K562 (cell line): Measurements from ENCODE around the gene VPS13D. TPM values are rescaled to one million over a fixed set of nuclear protein-coding genes. Genes with fewer than 3 reads are reported as not detected.

Experiments
- ATAC-seq: fragments of 200-7000 bp; cut with Tn5 transposase; 3 replicates; pipeline ENCODE4 v1.9.1; 2020; ENCODE audit warnings: moderate library complexity
- BruUV-seq: library from RNA; stranded (reverse); fragments of 400-500 nt; replicated peaks from 2 replicates; lab custom pipeline; 2021; lab: Mats Ljungman, UMichigan
- CTCF ChIA-PET: fragments of 300-600 bp; formaldehyde crosslinking; extraction: SDS; loops from one replicate; lab custom pipeline; 2021; ENCODE audit warnings: low intra/inter-chr PET ratio; lab: Yijun Ruan, JAX
- POLR2A ChIA-PET: fragments of 300-600, 350-650 bp; sonication (Branson Sonifier 250); formaldehyde crosslinking; extraction: SDS; loops from one replicate; lab custom pipeline; 2021; ENCODE audit warnings: antibody characterized with exemption, inconsistent platforms; lab: Yijun Ruan, JAX
- DNase-seq, 4 experiments: peaks; one replicate each; pipeline versions ENCODE4 v3.0.0 to v3.0.0-alpha.2; 2011 to 2018; ENCODE audit warnings: low spot score in 3 of 4, mixed read lengths in 3 of 4; ENCODE audit errors: extremely low read depth in 1 of 4
- FAIRE-seq: peaks from 2 replicates; lab custom pipeline; 2011; peaks lifted over from hg19 to GRCh38; lab: Jason Lieb, UNC
- H2AFZ ChIP-seq: 2 replicates; pipeline ENCODE4 v1.6.0; 2011; ENCODE audit warnings: low read depth, low read length, control low read depth, inconsistent platforms
- H3K27ac ChIP-seq: fragments of 200-600 bp; 3 replicates; pipeline ENCODE4 v1.8.0; 2011; ENCODE audit warnings: low read depth, mild to moderate bottlenecking, control low read depth, inconsistent platforms, low read length, moderate library complexity, mixed read lengths; ENCODE audit errors: extremely low read depth
- H3K27me3 ChIP-seq, 2 experiments: fragments of 300-600 bp in 1 of 2; 2 replicates in 1 of 2; 3 replicates in 1 of 2; pipeline versions ENCODE4 v1.6.0 to v1.8.0; 2011; ENCODE audit warnings: inconsistent platforms in 2 of 2, low read length in 2 of 2, mild to moderate bottlenecking in 1 of 2, mixed read lengths in 1 of 2, moderate library complexity in 1 of 2; ENCODE audit not compliant: control insufficient read depth in 2 of 2, insufficient read depth in 2 of 2
- H3K36me3 ChIP-seq: fragments of 300-600 bp; 3 replicates; pipeline ENCODE4 v1.8.0; 2011; ENCODE audit warnings: mild to moderate bottlenecking, low read length, inconsistent platforms; ENCODE audit not compliant: control insufficient read depth, insufficient read depth
- H3K4me1 ChIP-seq, 2 experiments: fragments of 200-600 bp in 1 of 2; replicated peaks in 1 of 2; 2 replicates in 1 of 2; 3 replicates in 1 of 2; pipeline versions ENCODE4 v1.5.1 to v1.8.0; 2011; ENCODE audit warnings: inconsistent platforms in 2 of 2, low read length in 2 of 2, mild to moderate bottlenecking in 1 of 2, mixed read lengths in 1 of 2, moderate library complexity in 1 of 2; ENCODE audit not compliant: control insufficient read depth in 2 of 2, insufficient read depth in 2 of 2
- H3K4me2 ChIP-seq: 2 replicates; pipeline ENCODE4 v1.6.1; 2011; ENCODE audit warnings: low read length, control low read depth, inconsistent platforms, mixed read lengths; ENCODE audit not compliant: insufficient read depth
- H3K4me3 ChIP-seq: fragments of 200-600 bp; sonication (generic), shearing (Covaris generic); 2 replicates; pipeline ENCODE4 v1.5.1; 2016; ENCODE audit warnings: control low read depth, inconsistent platforms
- H3K79me2 ChIP-seq: fragments of 200-600 bp; 3 replicates; pipeline ENCODE4 v1.8.0; 2011; ENCODE audit warnings: low read length, inconsistent platforms; ENCODE audit not compliant: control insufficient read depth, insufficient read depth
- H3K9ac ChIP-seq, 2 experiments: 2 replicates each; pipeline versions ENCODE4 v1.6.0 to v1.6.1; 2011; ENCODE audit warnings: low read depth in 2 of 2, low read length in 2 of 2, control low read depth in 1 of 2, inconsistent platforms in 1 of 2, mild to moderate bottlenecking in 1 of 2, mixed read lengths in 1 of 2; ENCODE audit not compliant: insufficient read depth in 1 of 2
- H3K9me1 ChIP-seq: one replicate; pipeline ENCODE4 v1.6.0; 2011; ENCODE audit warnings: inconsistent platforms, mild to moderate bottlenecking, low read length, moderate library complexity; ENCODE audit not compliant: control insufficient read depth, insufficient read depth
- H3K9me3 ChIP-seq: replicated peaks from 2 replicates; pipeline ENCODE4 v1.5.1; 2011; ENCODE audit warnings: low read depth, low read length, inconsistent platforms; ENCODE audit not compliant: control insufficient read depth, insufficient read depth
- H4K20me1 ChIP-seq: replicated peaks from 2 replicates; pipeline ENCODE4 v1.6.1; 2011; ENCODE audit warnings: low read length, inconsistent platforms, mixed read lengths; ENCODE audit not compliant: control insufficient read depth, insufficient read depth
- ATF3 ChIP-seq, 2 experiments: fragments of 450-650 bp in 1 of 2; sonication (generic) in 1 of 2; formaldehyde crosslinking in 1 of 2; IDR thresholded peaks in 1 of 2; conservative IDR thresholded peaks in 1 of 2; 2 replicates each; pipeline versions ENCODE4 v1.6.1 to v1.8.1; 2016 to 2023; ENCODE audit warnings: mild to moderate bottlenecking in 2 of 2, moderate library complexity in 2 of 2, inconsistent platforms in 1 of 2, missing genetic modification reagents in 1 of 2
- BCOR ChIP-seq: fragments of 450-650 bp; IDR thresholded peaks from 2 replicates; pipeline ENCODE4 v1.6.1; 2016
- HNRNPL ChIP-seq: fragments of 200-400 bp; formaldehyde crosslinking; IDR thresholded peaks from 2 replicates; pipeline ENCODE4 v1.6.1; 2017; ENCODE audit warnings: low read depth, mild to moderate bottlenecking, low read length
- NR2C1 ChIP-seq, 2 experiments: fragments of 450-650 bp; IDR thresholded peaks; 2 replicates each; pipeline ENCODE4 v1.6.1; 2017; ENCODE audit warnings: mild to moderate bottlenecking in 2 of 2, antibody characterized with exemption in 1 of 2, inconsistent platforms in 1 of 2, missing compliant biosample characterization in 1 of 2, missing genetic modification characterization in 1 of 2
- PCBP1 ChIP-seq: fragments of 200-400 bp; formaldehyde crosslinking; IDR thresholded peaks from 2 replicates; pipeline ENCODE4 v1.6.1; 2018; ENCODE audit warnings: mild to moderate bottlenecking, low read depth, low read length; ENCODE audit not compliant: poor library complexity, severe bottlenecking
- RBM25 ChIP-seq: fragments of 200-400 bp; formaldehyde crosslinking; IDR thresholded peaks from 2 replicates; pipeline ENCODE4 v1.6.1; 2018; ENCODE audit warnings: low read length, low read depth, moderate library complexity; ENCODE audit not compliant: severe bottlenecking
- WGBS: fragments of 100-300 bp; shearing (Covaris generic); methylation state at CpG from one replicate; pipeline ENCODE4 v1.1.6; 2016; ENCODE audit warnings: low coverage, mixed read lengths; ENCODE audit not compliant: insufficient coverage; ENCODE audit errors: missing lambda C conversion rate; 5-methylcytosine and 5-hydroxymethylcytosine counted together
- in situ Hi-C: fragments of 300-500 bp; cut with MboI; formaldehyde crosslinking; loops from 4 replicates; pipeline ENCODE4 v1.15.0; 2018; ENCODE audit warnings: inconsistent platforms, mixed read lengths
- intact Hi-C: fragments of 100-400 bp; cut with micrococcal nuclease; formaldehyde crosslinking; loops from 2 replicates; pipeline ENCODE4 v1.14.2; 2022
- polyA plus RNA-seq, 8 experiments: library from polyadenylated mRNA; depleted of rRNA in 4 of 8; stranded (reverse) in 5 of 8; unstranded in 3 of 8; fragments of >200 nt; fragmentation: Nextera tagmentation in 2 of 8; fragmentation: Illumina TruSeq in 1 of 8; extraction: Ambion mirVana in 2 of 8; extraction: Trizol in 1 of 8; gene quantifications; 2 replicates each; pipeline versions ENCODE4 v1.2.1 to v1.2.3, GENCODE V29; 2011 to 2014; ENCODE audit warnings: inconsistent platforms in 1 of 8, missing spikeins in 1 of 8
- total RNA-seq, 7 experiments: library from RNA; depleted of rRNA in 6 of 7; stranded (reverse); fragments of >200 nt in 6 of 7; fragmentation: Illumina TruSeq in 2 of 7; extraction: Trizol in 2 of 7; gene quantifications; 2 replicates each; pipeline versions ENCODE4 v1.2.1 to v1.2.3, GENCODE V29; 2011 to 2021; ENCODE audit warnings: low replicate concordance in 1 of 7
- TF ChIP-seq, protein P1 (sequence below): sonication (generic); formaldehyde crosslinking; IDR thresholded peaks from 2 replicates; pipeline ENCODE4 v1.8.0; 2022; ENCODE audit warnings: missing genetic modification reagents, mild to moderate bottlenecking, moderate library complexity, borderline replicate concordance
- TF ChIP-seq, protein P2 (sequence below): fragments of 250-450 bp; sonication (Bioruptor Pico); IDR thresholded peaks from 2 replicates; pipeline ENCODE4 v1.8.0; 2022; ENCODE audit warnings: moderate library complexity, mild to moderate bottlenecking, inconsistent platforms

VPS13D gene
- total and polyA plus RNA-seq, 9 of the 15 experiments (the other 6 are each of a cell fraction or from before 2014, with no cell fraction given), result 6.1 to 51.5 (median 38.5) TPM

DNA sequence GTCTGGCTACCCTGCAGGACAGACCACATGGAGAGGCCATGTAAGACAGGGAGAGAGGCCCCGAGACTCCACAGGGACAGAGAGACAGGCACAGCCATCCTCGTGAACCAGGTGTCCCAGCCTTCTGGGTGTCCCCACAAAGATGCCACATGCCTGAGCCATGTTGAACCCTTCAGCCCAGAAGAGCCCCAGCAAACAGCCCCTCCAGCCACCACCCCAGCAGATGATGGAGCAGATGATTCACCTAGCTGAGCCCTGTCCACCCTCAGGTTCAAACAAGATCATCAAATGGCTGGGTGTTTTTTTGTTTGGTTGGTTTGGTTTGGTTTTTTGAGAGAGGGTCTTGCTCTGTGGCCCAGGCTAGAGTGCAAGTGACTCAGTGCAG lies 309.5 kb downstream of the VPS13D start:
- Histone ChIP-seq H3K27ac (no peak overlapping the region), H4K20me1 (no peaks in the 10 kb centered on the region), H3K4me1 (peaks cover 34% of the 10 kb centered on the region in 2 experiments), H3K9me1 (no peaks in the 10 kb centered on the region), H3K27me3 (no peaks in the 10 kb centered on the region), H3K79me2 (no peaks in the 10 kb centered on the region), H3K4me3 (no peak overlapping the region), H3K9ac (peak overlapping the region in 1 of 2 experiments; percentile 32; a peak in 1 of 4 replicates), H3K36me3 (no peaks in the 10 kb centered on the region), H3K4me2 (no peak overlapping the region), H3K9me3 (peaks cover 6% of the 10 kb centered on the region), H2AFZ (peak overlapping the region; percentile 49; the same call in 1 of the 2 replicates)
- WGBS, result 92% methylated on average over 2 of the region's 2 CpGs
- in situ Hi-C loops (no loop called here), intact Hi-C loops (no loop called here)
- ChIA-PET CTCF (no interaction called here), POLR2A (interaction anchor here (0.6 kb wide), 1 partner anchor 79 kb away, joined by 3 read pairs; no protein-coding TSS in a partner anchor)
- FAIRE-seq (no peak), DNase-seq (no peak), ATAC-seq (no peak)
- TF ChIP-seq HNRNPL, result no peak
- BruUV-seq, result no TSS peak

DNA sequence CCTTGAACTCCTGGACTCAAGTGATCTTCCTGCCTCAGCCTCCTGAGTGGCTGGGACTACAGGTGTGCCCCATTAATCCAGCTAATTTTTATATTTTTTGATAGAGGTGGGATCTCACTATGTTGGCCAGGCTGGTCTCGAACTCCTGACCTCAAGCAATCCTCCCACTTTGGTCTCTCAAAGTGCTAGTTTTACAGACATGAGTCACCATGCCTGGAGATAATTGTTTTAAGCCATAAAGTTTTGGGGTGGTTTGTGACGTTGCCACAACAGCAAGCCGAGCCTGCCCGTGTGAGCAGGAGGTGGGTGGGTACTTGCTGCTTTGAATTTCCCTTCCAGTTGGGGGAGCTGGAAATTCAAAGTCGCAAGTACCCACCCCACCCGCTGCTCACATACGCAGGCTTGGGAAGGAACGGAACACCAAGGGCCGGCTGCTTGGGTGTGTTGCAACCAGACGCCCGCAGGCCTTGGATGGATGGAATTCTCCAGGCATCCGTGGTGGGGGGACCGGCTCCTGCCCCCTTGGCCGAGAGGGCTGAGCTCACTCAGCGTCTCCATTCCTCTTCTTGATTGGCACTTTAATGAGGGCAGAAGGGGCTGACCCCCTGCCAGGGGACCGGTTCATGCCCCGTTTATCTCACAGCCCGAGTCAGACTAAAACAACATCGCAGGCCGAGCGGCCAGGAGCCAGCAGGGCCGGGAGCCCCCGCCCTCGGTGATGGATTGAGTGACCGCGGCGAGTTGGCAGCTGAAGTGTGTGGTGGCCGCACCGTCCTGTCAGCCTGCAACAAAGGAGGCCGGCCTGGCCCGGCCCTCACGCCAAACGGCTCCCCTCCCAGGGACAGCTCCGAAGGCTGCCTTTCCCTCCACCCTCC lies 310.1 kb downstream of the VPS13D start:
- H3K9me1 ChIP-seq, result no peaks in the 10 kb centered on the region
- H3K27me3 ChIP-seq, result no peaks in the 10 kb centered on the region
- peaks cover 34% of the 10 kb centered on the region in 2 experiments for H3K4me1 ChIP-seq
- no peak overlapping the region for H3K27ac ChIP-seq
- H4K20me1 ChIP-seq, result no peaks in the 10 kb centered on the region
- in situ Hi-C loops, result no loop called here
- H2AFZ ChIP-seq, result no peak overlapping the region
- no peaks in the 10 kb centered on the region for H3K36me3 ChIP-seq
- intact Hi-C loops, result no loop called here
- peak overlapping the region in 1 of 2 experiments; percentile 88; a peak in 2 of 4 replicates for H3K9ac ChIP-seq
- no peak for FAIRE-seq
- ATAC-seq, result no peak
- no peaks in the 10 kb centered on the region for H3K79me2 ChIP-seq
- CTCF ChIA-PET, result no interaction called here
- H3K9me3 ChIP-seq, result peaks cover 6% of the 10 kb centered on the region
- WGBS, result 80% methylated on average over 34 of the region's 34 CpGs
- POLR2A ChIA-PET, result interaction anchor here (1.5 to 2.3 kb wide), 2 partner anchors 10 to 79 kb away, joined by 3 to 15 read pairs; no protein-coding TSS in a partner anchor
- peak in 3 of 4 experiments; percentile 29 to 53 (median 35) for DNase-seq
- no TSS peak for BruUV-seq
- no peak overlapping the region for H3K4me2 ChIP-seq
- no peak overlapping the region for H3K4me3 ChIP-seq
- no peak for TF ChIP-seq NR2C1 (IDR thresholded peaks at IDR 0.05)
- no peak for TF ChIP-seq NR2C1 (tag; IDR thresholded peaks at IDR 0.05)
- peak; percentile 51 for TF ChIP-seq PCBP1
- peak; percentile 97 for TF ChIP-seq BCOR
- TF ChIP-seq RBM25, result peak; percentile 77
- TF ChIP-seq, protein P1, sequence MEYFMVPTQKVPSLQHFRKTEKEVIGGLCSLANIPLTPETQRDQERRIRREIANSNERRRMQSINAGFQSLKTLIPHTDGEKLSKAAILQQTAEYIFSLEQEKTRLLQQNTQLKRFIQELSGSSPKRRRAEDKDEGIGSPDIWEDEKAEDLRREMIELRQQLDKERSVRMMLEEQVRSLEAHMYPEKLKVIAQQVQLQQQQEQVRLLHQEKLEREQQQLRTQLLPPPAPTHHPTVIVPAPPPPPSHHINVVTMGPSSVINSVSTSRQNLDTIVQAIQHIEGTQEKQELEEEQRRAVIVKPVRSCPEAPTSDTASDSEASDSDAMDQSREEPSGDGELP (CRISPR knock-in tag), result 0 out of 2 replicates have a peak, but pooled peaks have one; percentile 10
- TF ChIP-seq, protein P2, sequence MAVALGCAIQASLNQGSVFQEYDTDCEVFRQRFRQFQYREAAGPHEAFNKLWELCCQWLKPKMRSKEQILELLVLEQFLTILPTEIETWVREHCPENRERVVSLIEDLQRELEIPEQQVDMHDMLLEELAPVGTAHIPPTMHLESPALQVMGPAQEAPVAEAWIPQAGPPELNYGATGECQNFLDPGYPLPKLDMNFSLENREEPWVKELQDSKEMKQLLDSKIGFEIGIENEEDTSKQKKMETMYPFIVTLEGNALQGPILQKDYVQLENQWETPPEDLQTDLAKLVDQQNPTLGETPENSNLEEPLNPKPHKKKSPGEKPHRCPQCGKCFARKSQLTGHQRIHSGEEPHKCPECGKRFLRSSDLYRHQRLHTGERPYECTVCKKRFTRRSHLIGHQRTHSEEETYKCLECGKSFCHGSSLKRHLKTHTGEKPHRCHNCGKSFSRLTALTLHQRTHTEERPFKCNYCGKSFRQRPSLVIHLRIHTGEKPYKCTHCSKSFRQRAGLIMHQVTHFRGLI (CRISPR knock-in tag), result no peak
- TF ChIP-seq ATF3 (IDR thresholded peaks at IDR 0.05), result peak; percentile 45; the same call in 1 of the 2 replicates
- no peak for TF ChIP-seq ATF3 (CRISPR knock-in tag; conservative IDR thresholded peaks at IDR 0.05)
